ENCODE data around the gene AHRR. TPM values are rescaled to one million over a fixed set of nuclear protein-coding genes. Genes with fewer than 3 reads are reported as not detected.

The AHRR gene
- total RNA-seq, 1 experiment from 2014 or later, result 1.9 TPM

DNA sequence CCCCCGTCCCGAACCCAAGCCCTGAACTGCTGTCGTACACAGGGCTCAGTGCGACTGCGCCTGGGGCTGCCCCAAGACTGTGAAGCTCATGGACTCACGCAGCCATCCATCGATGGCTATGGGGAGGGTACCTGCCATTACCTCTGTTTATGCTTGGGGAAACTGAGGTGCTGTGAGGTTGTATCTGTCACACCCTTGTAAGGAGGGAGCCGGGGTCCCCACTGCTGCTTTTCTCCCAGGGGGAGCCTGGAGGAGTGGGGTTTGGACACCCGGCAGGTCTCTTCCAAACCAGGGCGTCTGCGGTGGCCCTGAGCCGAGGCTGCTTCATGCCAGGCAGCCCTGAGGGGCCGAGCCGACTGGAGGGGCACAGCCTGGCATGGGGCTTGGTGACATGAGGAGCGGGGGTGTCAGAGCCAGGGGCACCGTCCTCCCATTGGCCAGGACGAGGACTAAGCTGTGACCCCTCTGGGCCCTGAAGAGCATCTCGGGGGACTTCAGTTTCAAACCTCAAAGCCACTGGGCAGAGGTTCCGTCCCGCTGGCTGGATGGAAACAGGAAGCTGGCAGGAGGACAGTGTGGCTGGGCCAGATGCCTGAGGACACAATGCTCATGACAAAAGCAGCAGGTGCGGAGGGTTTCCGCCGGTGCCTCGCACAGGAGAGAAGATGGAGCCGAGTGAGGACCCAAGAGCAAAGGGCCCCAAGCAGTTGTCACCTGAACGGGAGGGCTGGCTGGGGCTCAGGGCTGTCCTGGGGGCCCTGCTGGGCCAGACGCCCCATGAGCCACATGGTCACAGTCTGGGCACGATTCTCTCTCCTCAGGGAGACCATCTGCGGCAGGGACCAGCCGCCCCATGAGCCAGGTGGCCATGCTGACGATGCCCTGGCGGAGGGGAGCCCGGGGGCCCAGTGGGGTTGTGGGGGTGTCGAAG is 67.0 kb downstream of the AHRR start:
- H3K27me3 ChIP-seq (ENCODE audit: low read length), result no peaks in the 10 kb centered on the region
- H2AFZ ChIP-seq (ENCODE audit: low read length), result no peak overlapping the region
- no peaks in the 10 kb centered on the region for H3K9me3 ChIP-seq (ENCODE audit: low read length)
- no peak overlapping the region for H3K27ac ChIP-seq (ENCODE audit: low read length)
- H3K36me3 ChIP-seq (ENCODE audit: low read depth, low read length), result no peaks in the 10 kb centered on the region
- H3K79me2 ChIP-seq (ENCODE audit: low read length), result no peaks in the 10 kb centered on the region
- H3K4me1 ChIP-seq (ENCODE audit: insufficient read depth, low read length), result peaks cover 15% of the 10 kb centered on the region
- intact Hi-C loops (cut with micrococcal nuclease), result no loop called here
- no peaks in the 10 kb centered on the region for H3K9me2 ChIP-seq (replicated peaks; ENCODE audit: low read length)
- ATAC-seq, result no peak
- BruUV-seq (replicated peaks), result no TSS peak
- H3F3A ChIP-seq (ENCODE audit: low read length, unreplicated experiment), result peaks cover 5% of the 10 kb centered on the region
- no peak overlapping the region for H3K9ac ChIP-seq (ENCODE audit: low read length)
- no peaks in the 10 kb centered on the region for H4K20me1 ChIP-seq (ENCODE audit: low read length)
- no peak for DNase-seq
- H3K4me3 ChIP-seq (ENCODE audit: low read length), result no peak overlapping the region
- H3K4me2 ChIP-seq (ENCODE audit: low read length), result no peak overlapping the region
- POLR2A ChIA-PET (ENCODE audit: unreplicated experiment), result no interaction called here
- CTCF ChIA-PET, result no interaction called here
- TF ChIP-seq EZH2phosphoT487 (IDR thresholded peaks at IDR 0.05; ENCODE audit: borderline replicate concordance, low read length), result no peak
- TF ChIP-seq, protein P1, sequence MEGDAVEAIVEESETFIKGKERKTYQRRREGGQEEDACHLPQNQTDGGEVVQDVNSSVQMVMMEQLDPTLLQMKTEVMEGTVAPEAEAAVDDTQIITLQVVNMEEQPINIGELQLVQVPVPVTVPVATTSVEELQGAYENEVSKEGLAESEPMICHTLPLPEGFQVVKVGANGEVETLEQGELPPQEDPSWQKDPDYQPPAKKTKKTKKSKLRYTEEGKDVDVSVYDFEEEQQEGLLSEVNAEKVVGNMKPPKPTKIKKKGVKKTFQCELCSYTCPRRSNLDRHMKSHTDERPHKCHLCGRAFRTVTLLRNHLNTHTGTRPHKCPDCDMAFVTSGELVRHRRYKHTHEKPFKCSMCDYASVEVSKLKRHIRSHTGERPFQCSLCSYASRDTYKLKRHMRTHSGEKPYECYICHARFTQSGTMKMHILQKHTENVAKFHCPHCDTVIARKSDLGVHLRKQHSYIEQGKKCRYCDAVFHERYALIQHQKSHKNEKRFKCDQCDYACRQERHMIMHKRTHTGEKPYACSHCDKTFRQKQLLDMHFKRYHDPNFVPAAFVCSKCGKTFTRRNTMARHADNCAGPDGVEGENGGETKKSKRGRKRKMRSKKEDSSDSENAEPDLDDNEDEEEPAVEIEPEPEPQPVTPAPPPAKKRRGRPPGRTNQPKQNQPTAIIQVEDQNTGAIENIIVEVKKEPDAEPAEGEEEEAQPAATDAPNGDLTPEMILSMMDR (conservative IDR thresholded peaks at IDR 0.05; ENCODE audit: low read depth, low read length), result no peak
- no peak for TF ChIP-seq EZH2 (IDR thresholded peaks at IDR 0.05; ENCODE audit: low read length, unreplicated experiment)

DNA sequence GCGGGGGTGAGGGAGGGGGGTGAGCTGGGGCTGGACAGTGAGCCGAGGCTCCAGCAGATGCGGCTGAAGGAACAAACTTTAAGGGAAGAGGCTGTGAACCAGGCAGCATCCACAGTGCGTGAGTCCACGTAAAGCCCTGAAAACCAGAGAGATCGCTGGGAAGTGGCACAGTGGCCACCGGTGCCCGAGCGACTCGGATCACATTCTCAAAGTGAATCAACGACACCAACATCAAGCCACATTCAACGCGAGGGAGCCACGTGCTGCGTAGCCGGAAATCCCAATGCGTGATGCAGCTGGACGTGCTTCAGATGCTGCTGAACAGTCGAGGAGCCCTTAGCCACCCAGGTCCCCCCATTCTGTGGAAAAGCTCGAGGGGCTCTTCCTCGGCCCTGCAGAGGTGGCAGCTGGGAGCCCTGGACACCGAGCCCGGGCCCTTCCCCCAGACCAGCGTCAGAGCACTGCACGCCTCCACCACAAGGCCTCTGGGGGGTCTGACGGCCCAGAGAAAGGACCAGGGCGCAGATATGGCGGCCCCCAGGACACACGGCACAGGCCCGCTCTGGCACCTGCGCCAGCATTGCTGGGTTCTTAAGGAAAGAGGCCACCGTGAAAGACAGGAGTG is 67.8 kb downstream of the AHRR start:
- intact Hi-C loops (cut with micrococcal nuclease), result no loop called here
- Histone ChIP-seq H4K20me1 (ENCODE audit: low read length) (no peaks in the 10 kb centered on the region), H3K9me3 (ENCODE audit: low read length) (no peaks in the 10 kb centered on the region), H3F3A (ENCODE audit: low read length, unreplicated experiment) (peaks cover 5% of the 10 kb centered on the region), H2AFZ (ENCODE audit: low read length) (no peak overlapping the region), H3K4me3 (ENCODE audit: low read length) (no peak overlapping the region), H3K27ac (ENCODE audit: low read length) (no peak overlapping the region), H3K36me3 (ENCODE audit: low read depth, low read length) (no peaks in the 10 kb centered on the region), H3K9me2 (replicated peaks; ENCODE audit: low read length) (no peaks in the 10 kb centered on the region), H3K9ac (ENCODE audit: low read length) (no peak overlapping the region), H3K79me2 (ENCODE audit: low read length) (no peaks in the 10 kb centered on the region), H3K4me1 (ENCODE audit: insufficient read depth, low read length) (peaks cover 15% of the 10 kb centered on the region), H3K27me3 (ENCODE audit: low read length) (no peaks in the 10 kb centered on the region), H3K4me2 (ENCODE audit: low read length) (no peak overlapping the region)
- ATAC-seq (no peak), DNase-seq (no peak)
- ChIA-PET CTCF (no interaction called here), POLR2A (ENCODE audit: unreplicated experiment) (no interaction called here)
- TF ChIP-seq EZH2 (IDR thresholded peaks at IDR 0.05; ENCODE audit: low read length, unreplicated experiment), result no peak
- TF ChIP-seq, protein P1 (conservative IDR thresholded peaks at IDR 0.05; ENCODE audit: low read depth, low read length), result no peak
- no TSS peak for BruUV-seq (replicated peaks)
